H1 (cell line): ENCODE data around the gene RAI14. TPM values are rescaled to one million over a fixed set of nuclear protein-coding genes. Genes with fewer than 3 reads are reported as not detected.

Source experiments
- CTCF ChIA-PET: fragments of 300-600 bp; sonication (Branson Sonifier 250); formaldehyde crosslinking; loops from one replicate; lab custom pipeline; 2021; ENCODE audit not compliant: partially characterized antibody; lab: Charles Lee
- POLR2A ChIA-PET: fragments of 300-600 bp; sonication (Branson Sonifier 250); formaldehyde crosslinking; loops from one replicate; lab custom pipeline; 2021; ENCODE audit warnings: inconsistent platforms; ENCODE audit not compliant: partially characterized antibody; lab: Charles Lee
- DNase-seq, 2 experiments: peaks; one replicate each; pipeline versions ENCODE4 v3.0.0 to v3.0.0-alpha.2; 2010 to 2022; ENCODE audit warnings: low spot score in 2 of 2, low read depth in 1 of 2, mixed read lengths in 1 of 2
- FAIRE-seq: peaks from 2 replicates; lab custom pipeline; 2011; peaks lifted over from hg19 to GRCh38; lab: Jason Lieb, UNC
- H2AFZ ChIP-seq: 2 replicates; pipeline ENCODE4 v1.8.1; 2012; ENCODE audit warnings: low read length, inconsistent platforms
- H2AK5ac ChIP-seq: 2 replicates; pipeline ENCODE4 v1.6.1; 2013; ENCODE audit warnings: low read depth, low read length
- H2BK120ac ChIP-seq: replicated peaks from 2 replicates; pipeline ENCODE3; 2013; ENCODE audit warnings: low read depth, low read length, inconsistent platforms
- H2BK12ac ChIP-seq: 2 replicates; pipeline ENCODE4 v1.6.1; 2013; ENCODE audit warnings: low read depth, low read length
- H2BK15ac ChIP-seq: 2 replicates; pipeline ENCODE4 v1.6.1; 2013; ENCODE audit warnings: low read length
- H2BK20ac ChIP-seq: 2 replicates; pipeline ENCODE4 v1.6.1; 2013; ENCODE audit warnings: low read length
- H2BK5ac ChIP-seq: 2 replicates; pipeline ENCODE4 v1.6.1; 2013; ENCODE audit warnings: low read depth, low read length
- H3K14ac ChIP-seq: 2 replicates; pipeline ENCODE4 v1.6.1; 2013; ENCODE audit warnings: inconsistent platforms; ENCODE audit not compliant: insufficient read length
- H3K18ac ChIP-seq: 2 replicates; pipeline ENCODE4 v1.6.1; 2013; ENCODE audit warnings: low read length; ENCODE audit errors: extremely low read depth
- H3K23ac ChIP-seq: 2 replicates; pipeline ENCODE4 v1.6.1; 2013; ENCODE audit warnings: inconsistent platforms; ENCODE audit not compliant: insufficient read length
- H3K23me2 ChIP-seq: 2 replicates; pipeline ENCODE4 v1.6.1; 2013; ENCODE audit warnings: low read depth, low read length
- H3K27ac ChIP-seq: 2 replicates; pipeline ENCODE4 v1.6.1; 2011; ENCODE audit warnings: low read depth, low read length, inconsistent platforms
- H3K27me3 ChIP-seq, 4 experiments: replicated peaks in 1 of 4; 1 replicate in 1 of 4; 2 replicates in 3 of 4; pipeline versions ENCODE4 v1.6.1 to v1.8.1; 2011 to 2013; ENCODE audit warnings: low read length in 3 of 4, mild to moderate bottlenecking in 3 of 4, inconsistent platforms in 2 of 4, mixed read lengths in 2 of 4, moderate library complexity in 1 of 4; ENCODE audit not compliant: control insufficient read depth in 3 of 4, insufficient read depth in 3 of 4; ENCODE audit errors: extremely low read depth in 1 of 4
- H3K36me3 ChIP-seq, 4 experiments: 2 replicates each; pipeline versions ENCODE4 v1.6.1 to v1.8.1; 2011 to 2013; ENCODE audit warnings: mild to moderate bottlenecking in 4 of 4, low read length in 3 of 4, moderate library complexity in 2 of 4, control low read depth in 1 of 4, inconsistent platforms in 1 of 4; ENCODE audit not compliant: insufficient read depth in 4 of 4, control insufficient read depth in 2 of 4
- H3K4ac ChIP-seq: replicated peaks from 2 replicates; pipeline ENCODE3; 2013; ENCODE audit warnings: low read length, low read depth, mixed read lengths, inconsistent platforms; ENCODE audit not compliant: insufficient read length
- H3K4me1 ChIP-seq, 4 experiments: replicated peaks in 1 of 4; 1 replicate in 1 of 4; 2 replicates in 3 of 4; pipeline versions ENCODE4 v1.6.1 to v1.8.1; 2011 to 2013; ENCODE audit warnings: low read length in 3 of 4, inconsistent platforms in 2 of 4, mixed read lengths in 1 of 4; ENCODE audit not compliant: insufficient read depth in 4 of 4, control insufficient read depth in 3 of 4
- H3K4me2 ChIP-seq, 2 experiments: 2 replicates each; pipeline versions ENCODE4 v1.6.1 to v1.8.1; 2011 to 2013; ENCODE audit warnings: low read depth in 2 of 2, low read length in 2 of 2, control low read depth in 1 of 2, inconsistent platforms in 1 of 2, mild to moderate bottlenecking in 1 of 2; ENCODE audit not compliant: insufficient read depth in 1 of 2
- H3K4me3 ChIP-seq, 4 experiments: fragments of 200-600, 300-600 bp in 1 of 4; sonication (generic), shearing (Covaris generic), sonication (Bioruptor Twin) in 1 of 4; 2 replicates each; pipeline versions ENCODE4 v1.5.1 to v1.8.1; 2011 to 2016; ENCODE audit warnings: low read length in 4 of 4, low read depth in 3 of 4, control low read depth in 2 of 4, inconsistent platforms in 2 of 4, mild to moderate bottlenecking in 2 of 4, mixed read lengths in 1 of 4, moderate library complexity in 1 of 4; ENCODE audit not compliant: insufficient read depth in 2 of 4; ENCODE audit errors: extremely low read depth in 1 of 4
- H3K56ac ChIP-seq: replicated peaks from 2 replicates; pipeline ENCODE3; 2013; ENCODE audit warnings: low read depth, mild to moderate bottlenecking, mixed read lengths, low read length, inconsistent platforms; ENCODE audit not compliant: insufficient read length
- H3K79me1 ChIP-seq: 2 replicates; pipeline ENCODE4 v1.6.1; 2013; ENCODE audit warnings: low read depth, low read length, control low read depth
- H3K79me2 ChIP-seq, 2 experiments: 2 replicates each; pipeline versions ENCODE4 v1.6.1 to v1.8.1; 2012 to 2013; ENCODE audit warnings: low read length in 2 of 2, mild to moderate bottlenecking in 2 of 2, inconsistent platforms in 1 of 2; ENCODE audit not compliant: insufficient read depth in 2 of 2, control insufficient read depth in 1 of 2
- H3K9ac ChIP-seq, 4 experiments: replicated peaks in 1 of 4; 1 replicate in 1 of 4; 2 replicates in 3 of 4; pipeline versions ENCODE4 v1.6.1 to v1.8.1; 2011 to 2013; ENCODE audit warnings: low read depth in 3 of 4, low read length in 3 of 4, control low read depth in 2 of 4, mild to moderate bottlenecking in 2 of 4, moderate library complexity in 2 of 4, inconsistent platforms in 1 of 4; ENCODE audit errors: extremely low read depth in 1 of 4
- H3K9me3 ChIP-seq, 2 experiments: 2 replicates each; pipeline versions ENCODE4 v1.6.1 to v1.8.1; 2012 to 2013; ENCODE audit warnings: mild to moderate bottlenecking in 2 of 2, moderate library complexity in 2 of 2, control low read depth in 1 of 2, inconsistent platforms in 1 of 2, low read depth in 1 of 2, low read length in 1 of 2, mixed read lengths in 1 of 2; ENCODE audit not compliant: insufficient read depth in 2 of 2
- H4K20me1 ChIP-seq, 2 experiments: replicated peaks in 1 of 2; 2 replicates each; pipeline versions ENCODE3 to v1.8.1; 2011 to 2013; ENCODE audit warnings: inconsistent platforms in 2 of 2, low read length in 2 of 2, mild to moderate bottlenecking in 1 of 2; ENCODE audit not compliant: insufficient read depth in 2 of 2, control insufficient read depth in 1 of 2
- H4K5ac ChIP-seq: 2 replicates; pipeline ENCODE4 v1.6.1; 2013; ENCODE audit warnings: low read length, low read depth, mixed read lengths, inconsistent platforms; ENCODE audit not compliant: insufficient read length
- H4K8ac ChIP-seq: 2 replicates; pipeline ENCODE4 v1.8.0; 2013; ENCODE audit warnings: mild to moderate bottlenecking, moderate library complexity, low read length, inconsistent platforms; ENCODE audit not compliant: insufficient read depth; ENCODE audit errors: extremely low read depth
- H4K91ac ChIP-seq: replicated peaks from 2 replicates; pipeline ENCODE3; 2013; ENCODE audit warnings: low read length, mixed read lengths, inconsistent platforms; ENCODE audit not compliant: insufficient read length
- JUND ChIP-seq: IDR thresholded peaks from 2 replicates; pipeline ENCODE4 v1.6.1; 2011; ENCODE audit warnings: mild to moderate bottlenecking, improper control_type of control experiment, low read length
- POU5F1 ChIP-seq: IDR thresholded peaks from 2 replicates; pipeline ENCODE4 v1.6.1; 2011; ENCODE audit warnings: low read depth, mild to moderate bottlenecking, low read length, moderate library complexity
- WGBS, 2 experiments: shearing (Covaris generic) in 1 of 2; methylation state at CpG; one replicate each; pipeline versions ENCODE4 v1.1.6 to v1.1.7; 2013 to 2015; ENCODE audit warnings: low lambda C conversion rate in 2 of 2, mixed read lengths in 2 of 2, inconsistent platforms in 1 of 2, low coverage in 1 of 2, missing lambda C conversion rate in 1 of 2; ENCODE audit not compliant: insufficient replicate concordance in 2 of 2, insufficient coverage in 1 of 2, insufficient read length in 1 of 2; ENCODE audit errors: extremely low coverage in 1 of 2, missing lambda C conversion rate in 1 of 2; 5-methylcytosine and 5-hydroxymethylcytosine counted together
- polyA plus RNA-seq, 7 experiments: library from polyadenylated mRNA; depleted of rRNA in 3 of 7; stranded (reverse) in 5 of 7; unstranded in 2 of 7; fragments of >200 nt in 5 of 7; fragments of 200-250 nt in 2 of 7; gene quantifications; 1 replicate in 5 of 7; 2 replicates in 1 of 7; 4 replicates in 1 of 7; pipeline versions ENCODE4 v1.2.1 to v1.2.3, GENCODE V29; 2011 to 2013; ENCODE audit warnings: missing spikeins in 2 of 7, mixed read lengths in 2 of 7
- total RNA-seq: library from RNA; stranded (reverse); fragmentation: NEBNext Ultra II Directional; extraction: Animal tissue kit (Norgen Biotek cat#: 25700); gene quantifications from 2 replicates; pipeline ENCODE4 v1.2.1, GENCODE V29; 2021

RAI14 gene
- total and polyA plus RNA-seq, 2 of the 8 experiments (the other 6 are each of a cell fraction or from before 2014, with no cell fraction given), result 48.4 to 210 TPM

DNA sequence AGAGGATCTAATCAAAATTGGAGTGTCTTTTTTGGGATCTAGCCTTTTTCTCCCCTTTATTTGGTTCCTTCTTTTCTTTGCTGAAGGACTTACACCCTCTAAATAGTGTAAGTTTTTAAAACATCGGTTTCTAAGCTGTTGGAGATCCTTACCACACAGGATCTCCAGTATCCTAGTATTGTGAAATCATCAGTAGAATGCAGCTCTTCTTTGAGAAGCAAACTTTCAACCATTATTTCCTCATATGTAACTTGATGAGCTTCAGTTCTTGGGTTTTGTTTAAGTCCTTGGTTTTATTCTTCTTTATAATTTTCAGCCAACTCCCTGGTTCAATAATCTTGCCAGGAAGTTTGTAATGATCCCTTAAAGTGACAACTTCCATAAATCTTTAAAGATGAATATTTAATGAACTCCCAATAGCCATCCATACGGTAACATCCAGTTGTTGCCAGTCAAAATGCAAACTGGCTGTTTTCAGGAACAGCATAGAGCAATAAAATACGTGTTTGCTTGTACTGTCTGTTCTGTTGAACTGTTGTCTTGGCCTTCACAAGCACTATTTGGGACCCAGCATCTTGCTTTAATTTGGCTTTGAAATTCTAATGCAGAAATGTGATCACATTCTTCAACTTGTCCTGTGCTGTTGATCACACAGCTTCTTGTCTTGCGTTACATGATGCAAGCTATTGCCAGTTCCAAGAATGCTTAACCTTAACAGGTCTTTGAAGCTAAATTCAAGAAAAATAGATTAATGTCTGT, 148.0 kb downstream of the RAI14 start:
- Histone ChIP-seq H3K18ac (no peak overlapping the region), H2BK15ac (no peak overlapping the region), H3K79me2 (peaks cover 0 to 4% of the 10 kb centered on the region in 2 experiments; a peak in 2 of 4 replicates), H3K23ac (no peak overlapping the region), H3K36me3 (peaks cover 11 to 51% (median 34%) of the 10 kb centered on the region in 4 experiments), H3K4me1 (peaks cover 4 to 13% (median 6%) of the 10 kb centered on the region in 4 experiments; a peak in 5 of 7 replicates), H4K20me1 (peaks cover 0 to 3% of the 10 kb centered on the region in 2 experiments), H3K4ac (no peak overlapping the region), H2BK5ac (no peak overlapping the region), H3K27ac (no peak overlapping the region), H2BK12ac (no peak overlapping the region), H4K91ac (no peak overlapping the region), H3K79me1 (no peaks in the 10 kb centered on the region; the same call in 1 of the 2 replicates), H3K9ac (no peak overlapping the region), H3K4me2 (no peak overlapping the region), H3K14ac (no peak overlapping the region), H2AK5ac (no peak overlapping the region), H3K9me3 (no peaks in the 10 kb centered on the region), H2BK20ac (no peak overlapping the region), H2AFZ (no peak overlapping the region), H3K23me2 (no peaks in the 10 kb centered on the region; the same call in 1 of the 2 replicates), H2BK120ac (no peak overlapping the region), H4K8ac (no peak overlapping the region), H3K27me3 (no peaks in the 10 kb centered on the region), H3K56ac (no peak overlapping the region), H4K5ac (no peak overlapping the region), H3K4me3 (no peak overlapping the region)
- WGBS, 2 experiments, result 94% methylated on average over 4 of the region's 4 CpGs; no CpG with 5 or more reads in 1 of the 2 experiments
- ChIA-PET POLR2A (interaction anchor here (1.3 kb wide), 1 partner anchor 41 kb away, joined by 3 read pairs; no protein-coding TSS in a partner anchor), CTCF (interaction anchor here (0.8 to 2.6 kb wide), 6 partner anchors 15 to 319 kb away, joined by 3 to 10 read pairs (median 3); no protein-coding TSS in a partner anchor)
- FAIRE-seq, result no peak
- TF ChIP-seq JUND (no peak), POU5F1 (no peak)
- no peak for DNase-seq
